Measurements from ENCODE around the gene TMEM151B. TPM values are rescaled to one million over a fixed set of nuclear protein-coding genes. Genes with fewer than 3 reads are reported as not detected.

TMEM151B gene
- total and polyA plus RNA-seq, 10 of the 15 experiments (the other 5 are each of a cell fraction or from before 2014, with no cell fraction given), result 0.01 to 0.19 (median 0.05) TPM; not detected in 6

GRCh38 chr6:44273617-44274016, 3.4 kb downstream of the TMEM151B start:
- intact Hi-C loops (cut with micrococcal nuclease; ENCODE audit: unreplicated experiment), result no loop called here
- in situ Hi-C loops (cut with MboI), result no loop called here
- ChIA-PET RAD21 (ENCODE audit: unreplicated experiment) (no interaction called here), SMC1A (ENCODE audit: uncharacterized antibody, unreplicated experiment) (no interaction called here), CTCF (no interaction called here), POLR2A (interaction anchor here (0.6 kb wide), 1 partner anchor 152 kb away, joined by 3 read pairs; no protein-coding TSS in a partner anchor)
- Histone ChIP-seq H3K36me3 (ENCODE audit: control insufficient read depth in 2 of 2, insufficient read depth in 2 of 2, low read length in 1 of 2) (no peaks in the 10 kb centered on the region), H3K79me2 (ENCODE audit: control insufficient read depth, insufficient read depth, low read length) (no peaks in the 10 kb centered on the region), H3K9ac (ENCODE audit: control insufficient read depth, insufficient read depth, low read length) (no peak overlapping the region), H3K9me3 (replicated peaks; ENCODE audit: control insufficient read depth, insufficient read depth, low read length) (no peaks in the 10 kb centered on the region), H2AFZ (ENCODE audit: control insufficient read depth, low read depth, low read length) (no peak overlapping the region), H3K27me3 (replicated peaks in 1 of 2; ENCODE audit: control insufficient read depth in 2 of 2, insufficient read depth in 2 of 2, low read length in 1 of 2) (peaks cover 4 to 15% of the 10 kb centered on the region in 2 experiments; a peak in 3 of 4 replicates), H3K27ac (ENCODE audit: control insufficient read depth, insufficient read depth) (no peak overlapping the region), H3K4me2 (ENCODE audit: control insufficient read depth, insufficient read depth) (no peak overlapping the region), H3K4me1 (ENCODE audit: control insufficient read depth, insufficient read depth, low read length) (peaks cover 4% of the 10 kb centered on the region; the same call in 1 of the 2 replicates), H3K4me3 (no peak overlapping the region), H4K20me1 (ENCODE audit: control insufficient read depth, insufficient read depth) (no peaks in the 10 kb centered on the region)
- DNase-seq (ENCODE audit: low read depth, low spot score) (no peak), ATAC-seq (no peak), FAIRE-seq (no peak)
- BruUV-seq (replicated peaks), result no TSS peak
- WGBS (ENCODE audit: insufficient coverage, insufficient replicate concordance, low lambda C conversion rate, missing lambda C conversion rate), result 0% methylated on average over 1 of the region's 1 CpG
- TF ChIP-seq ATF7 (IDR thresholded peaks at IDR 0.05; ENCODE audit: low read depth) (no peak), BCLAF1 (IDR thresholded peaks at IDR 0.05) (no peak), RELA (IDR thresholded peaks at IDR 0.05; ENCODE audit: borderline replicate concordance, partially characterized antibody) (no peak), ETV6 (conservative IDR thresholded peaks at IDR 0.05 in 1 of 2, IDR thresholded peaks at IDR 0.05 in 1 of 2; ENCODE audit: borderline replicate concordance in 1 of 2, low read depth in 1 of 2) (no peak), NBN (IDR thresholded peaks at IDR 0.05) (no peak), SMAD1 (IDR thresholded peaks at IDR 0.05; ENCODE audit: low read depth, partially characterized antibody) (no peak), CUX1 (IDR thresholded peaks at IDR 0.05; ENCODE audit: insufficient replicate concordance, low read depth, low read length) (no peak), HSF1 (IDR thresholded peaks at IDR 0.05; ENCODE audit: low read depth, low read length) (no peak), ZNF592 (IDR thresholded peaks at IDR 0.05) (no peak)

All from GM12878 (cell line).